GM18498 (cell line): Measurements from ENCODE around the gene ELMOD3.
"Not testable (repeated sequence)": the region's sequence is repeated elsewhere in the genome, so short reads cannot be mapped to it uniquely, and the experiment has no call there.

Source experiments
- ATAC-seq: cut with Tn5 transposase; IDR thresholded peaks from one replicate; pipeline ENCODE4 v1.9.1; 2021; ENCODE audit warnings: mild to moderate bottlenecking, moderate library complexity; ENCODE audit not compliant: unreplicated experiment

The ELMOD3 gene

DNA sequence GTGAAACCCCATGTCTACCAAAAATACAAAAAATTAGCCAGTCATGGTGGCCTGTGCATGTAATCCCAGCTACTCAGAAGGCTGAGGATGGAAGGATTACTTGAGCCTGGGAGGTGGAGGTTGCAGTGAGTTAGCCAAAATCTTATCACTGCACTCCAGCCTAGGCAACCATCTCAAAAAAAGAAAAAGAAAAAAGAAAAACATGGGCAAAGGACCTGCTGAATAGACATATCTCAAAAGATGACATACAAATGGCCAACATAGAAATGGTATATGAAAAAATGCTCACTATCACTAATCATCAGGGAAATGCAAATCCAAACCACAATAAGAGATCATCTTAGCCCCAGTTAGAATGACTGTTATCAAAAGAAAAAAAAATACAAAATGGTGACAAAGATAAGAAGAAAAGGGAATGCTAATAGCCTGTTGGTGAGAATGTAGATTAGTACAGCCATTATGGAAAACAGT, 25.4 kb upstream of the ELMOD3 start:
- no peak for ATAC-seq

DNA sequence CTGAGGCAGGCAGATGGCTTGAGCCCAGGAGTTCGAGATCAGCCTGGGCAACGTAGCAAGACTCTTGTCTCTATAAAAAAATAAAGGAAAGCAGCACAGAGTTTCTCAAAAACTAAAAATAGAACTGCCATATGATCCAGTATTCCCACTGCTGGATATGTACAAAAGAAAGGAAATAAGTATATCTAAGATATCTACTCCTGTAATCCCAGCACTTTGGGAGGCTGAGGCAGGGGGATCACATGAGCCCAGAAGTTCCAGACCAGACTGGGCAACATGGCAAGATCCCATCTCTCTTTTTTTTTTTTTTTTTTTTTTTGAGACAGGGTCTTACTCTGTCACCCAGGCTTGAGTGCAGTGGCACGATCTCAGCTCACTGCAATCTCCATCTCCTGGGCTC, 24.9 kb upstream of the ELMOD3 start:
- ATAC-seq: not testable (repeated sequence)

- ATAC-seq: no peak
Observed at GRCh38 chr2:85330839-85331636, 23.5 kb upstream of the ELMOD3 start.

GRCh38 chr2:85333877-85334276, 20.7 kb upstream of the ELMOD3 start:
- not testable (repeated sequence) for ATAC-seq

DNA sequence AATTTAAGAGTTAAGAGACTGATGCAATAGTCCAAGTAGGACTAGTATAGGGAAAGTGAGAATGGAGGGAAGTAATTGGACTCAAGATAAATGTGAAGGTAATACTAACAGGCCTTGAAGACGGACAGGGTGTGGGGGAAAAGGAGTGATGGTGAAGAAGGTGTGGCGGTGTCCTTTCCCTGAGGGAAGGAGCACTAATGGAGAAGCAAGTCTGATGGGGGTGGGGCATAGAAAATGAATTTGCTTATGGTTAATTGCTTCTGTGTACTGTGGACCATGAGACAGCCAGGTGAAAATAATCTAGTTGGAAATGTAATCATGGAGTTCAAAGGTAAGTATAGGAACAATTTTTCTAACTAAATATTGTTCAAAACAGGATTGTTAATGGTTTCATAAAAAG, 19.6 kb upstream of the ELMOD3 start:
- ATAC-seq: no peak

DNA sequence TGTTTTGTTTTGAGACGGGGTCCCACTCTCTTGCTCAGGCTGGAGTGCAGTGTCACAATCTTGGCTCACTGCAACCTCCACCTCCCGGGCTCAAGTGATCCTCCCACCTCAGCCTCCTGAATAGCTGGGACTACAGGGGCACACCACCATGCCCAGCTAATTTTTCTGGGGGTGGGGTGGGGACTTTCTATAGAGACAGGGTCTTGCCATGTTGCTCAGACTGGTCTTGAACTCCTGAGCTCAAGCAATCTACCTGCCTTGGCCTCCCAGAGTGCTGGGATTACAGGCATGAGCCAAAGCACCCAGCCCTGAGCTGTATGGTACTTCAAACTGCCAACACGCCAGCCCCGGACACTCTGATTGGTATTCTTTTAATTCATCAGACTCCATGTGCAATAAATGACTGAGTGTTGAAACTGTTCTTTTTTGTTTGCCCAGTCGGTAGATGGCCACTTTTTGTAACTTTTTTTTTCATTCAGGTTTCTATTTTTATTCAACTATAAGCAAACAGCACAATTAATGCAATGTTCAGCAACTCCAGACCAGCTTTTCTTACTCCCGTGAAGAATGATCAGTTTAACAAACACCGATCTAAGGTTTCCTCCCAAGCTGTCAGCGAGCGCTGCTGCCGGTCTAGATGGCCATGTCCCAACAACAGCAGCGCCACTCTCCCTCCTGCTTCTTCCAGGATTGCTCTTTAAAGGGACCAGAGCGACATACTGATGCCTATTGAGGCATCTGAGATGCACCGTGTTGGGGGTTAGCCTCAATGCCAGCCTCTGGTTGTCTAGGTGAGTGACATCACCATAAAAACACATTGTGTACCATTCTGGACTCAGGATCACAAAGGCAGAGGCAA, 14.3 kb upstream of the ELMOD3 start:
- no peak for ATAC-seq

DNA sequence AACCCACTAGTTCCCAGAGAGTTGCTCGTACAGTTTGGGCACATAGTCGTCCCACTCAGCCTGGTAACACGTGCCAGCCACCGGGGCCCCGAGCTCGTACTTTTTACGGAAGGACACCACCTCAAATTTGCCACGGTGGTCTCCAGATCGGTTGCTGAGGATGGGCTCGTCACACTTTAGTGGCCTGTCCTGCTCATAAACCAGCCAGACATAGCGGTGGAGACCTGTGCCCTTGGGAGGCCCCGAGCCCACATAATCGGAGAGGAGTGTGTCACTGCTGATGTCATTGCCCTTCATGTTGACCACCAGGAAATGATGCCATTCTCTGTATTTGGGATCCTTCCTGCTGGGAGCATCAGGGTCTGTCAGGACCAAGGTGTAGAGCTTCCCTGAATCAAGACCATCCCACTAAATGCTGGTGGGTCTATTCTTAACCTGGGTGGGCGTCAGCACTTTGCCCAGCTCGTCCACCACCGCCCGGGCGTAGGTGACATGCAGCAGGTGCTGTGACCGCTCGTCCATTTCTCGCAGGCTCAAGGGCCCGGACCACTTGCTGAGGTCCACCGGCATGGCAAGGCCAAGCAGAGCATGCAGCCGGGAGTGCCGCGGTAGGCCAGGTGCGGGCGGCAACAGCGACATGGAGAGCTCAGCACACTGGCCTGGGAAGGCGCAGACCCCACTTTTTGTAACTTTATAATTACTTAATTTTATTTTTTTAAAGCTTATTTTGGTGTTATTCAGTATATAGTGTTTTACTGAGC, 13.1 kb upstream of the ELMOD3 start:
- ATAC-seq: no peak

GRCh38 chr2:85342156-85342555, 12.4 kb upstream of the ELMOD3 start:
- no peak for ATAC-seq

GRCh38 chr2:85343207-85343895, 11.2 kb upstream of the ELMOD3 start:
- not testable (repeated sequence) for ATAC-seq

GRCh38 chr2:85344356-85344954, 10.1 kb upstream of the ELMOD3 start:
- no peak for ATAC-seq

DNA sequence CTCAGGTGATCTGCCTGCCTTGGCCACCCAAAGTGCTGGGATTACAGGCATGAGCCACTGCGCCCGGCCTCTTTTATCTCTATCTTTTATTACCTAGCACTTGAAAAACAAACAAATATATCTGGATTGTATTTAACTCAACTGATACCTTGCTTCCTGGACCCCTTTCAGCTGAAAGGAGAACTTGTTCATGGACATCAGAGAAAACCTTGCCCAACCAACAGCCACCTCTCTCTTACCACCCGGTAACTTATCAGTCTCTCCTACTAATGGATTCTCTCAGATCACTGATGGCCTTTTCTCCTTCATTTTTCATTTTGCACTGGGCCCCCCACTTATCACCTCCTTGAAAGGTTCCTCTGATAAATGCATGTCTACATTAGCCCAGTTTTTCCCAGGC, 7.0 kb upstream of the ELMOD3 start:
- no peak for ATAC-seq

DNA sequence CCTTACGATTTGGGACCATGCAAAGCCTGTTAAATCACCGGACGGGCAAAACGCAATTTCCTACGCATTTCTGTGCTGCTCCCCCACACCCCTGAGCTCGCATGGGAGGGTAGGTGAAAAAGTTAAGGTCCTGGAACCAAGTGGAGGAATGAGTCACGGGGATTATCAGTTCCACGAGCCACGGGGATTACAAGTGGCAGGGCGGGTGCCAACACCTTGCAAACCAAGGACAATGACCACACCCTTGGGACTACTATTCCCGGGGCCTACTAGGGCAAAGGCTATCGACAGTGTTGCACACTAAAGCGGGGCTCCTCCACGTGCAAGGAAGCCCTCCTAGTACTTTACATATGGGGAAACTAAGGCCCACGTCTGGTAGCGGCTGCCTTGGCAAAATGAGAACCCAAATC, 688 bp upstream of the ELMOD3 start:
- peak; percentile 8 for ATAC-seq

- ATAC-seq: peak; percentile 14
Observed at GRCh38 chr2:85355073-85355410, 473 bp downstream of the ELMOD3 start.

GRCh38 chr2:85355521-85355920, 952 bp downstream of the ELMOD3 start:
- ATAC-seq: no peak

DNA sequence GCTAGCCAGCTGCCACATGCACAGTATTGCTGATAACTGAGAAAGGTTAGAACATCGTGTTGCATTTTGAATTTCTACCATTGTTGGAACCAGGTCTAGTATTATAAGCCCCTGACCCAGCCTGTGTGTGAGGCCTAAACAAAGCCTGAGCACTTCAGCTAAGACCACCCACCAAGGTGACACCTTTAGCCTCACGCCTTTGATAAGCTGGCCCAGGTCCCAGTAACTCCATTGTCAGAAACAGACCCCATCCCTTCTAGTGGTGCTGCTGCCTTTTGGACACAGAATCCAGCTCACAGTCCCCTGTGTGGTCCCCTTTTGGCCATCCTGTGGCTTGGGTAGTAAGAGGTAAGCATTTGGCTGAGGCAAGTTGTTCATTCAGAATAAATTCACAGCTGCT, 1.6 kb downstream of the ELMOD3 start:
- no peak for ATAC-seq

- no peak for ATAC-seq
Observed at GRCh38 chr2:85357736-85358135, 3.2 kb downstream of the ELMOD3 start.

DNA sequence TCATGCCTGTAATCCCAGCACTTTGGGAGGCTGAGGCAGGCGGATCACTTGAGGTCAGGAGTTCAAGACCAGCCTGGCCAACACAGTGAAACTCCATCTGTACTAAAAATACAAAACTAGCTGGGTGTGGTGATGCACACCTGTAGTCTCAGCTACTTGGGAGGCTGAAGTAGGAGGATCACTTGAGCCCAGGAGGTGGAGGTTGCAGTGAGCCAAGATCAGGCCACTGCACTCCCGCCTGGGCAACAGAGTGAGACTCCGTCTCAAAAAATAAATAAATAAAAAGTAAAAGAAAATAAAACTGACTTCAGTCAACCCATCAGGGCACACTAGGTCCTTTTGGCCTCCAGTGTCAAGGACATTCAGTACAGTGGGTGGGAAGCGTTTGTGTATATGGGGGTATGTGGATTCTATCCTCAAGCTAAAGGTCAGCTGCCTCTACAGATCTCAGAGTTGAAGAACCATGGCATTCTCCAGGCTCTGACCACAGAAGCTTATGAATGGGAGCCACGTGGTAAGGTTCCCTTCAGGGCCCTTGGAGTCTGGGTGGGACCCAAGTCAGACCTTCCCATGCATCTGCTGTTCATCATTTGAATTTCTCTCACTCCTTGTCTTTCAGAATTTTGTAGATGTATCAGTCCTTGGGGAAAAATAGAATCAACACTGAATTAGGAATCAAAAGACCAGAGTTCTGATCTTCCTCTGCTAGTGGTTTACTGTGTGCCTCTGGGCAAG, 8.3 kb downstream of the ELMOD3 start:
- not testable (repeated sequence) for ATAC-seq

GRCh38 chr2:85367180-85367579, 12.6 kb downstream of the ELMOD3 start:
- ATAC-seq: no peak

DNA sequence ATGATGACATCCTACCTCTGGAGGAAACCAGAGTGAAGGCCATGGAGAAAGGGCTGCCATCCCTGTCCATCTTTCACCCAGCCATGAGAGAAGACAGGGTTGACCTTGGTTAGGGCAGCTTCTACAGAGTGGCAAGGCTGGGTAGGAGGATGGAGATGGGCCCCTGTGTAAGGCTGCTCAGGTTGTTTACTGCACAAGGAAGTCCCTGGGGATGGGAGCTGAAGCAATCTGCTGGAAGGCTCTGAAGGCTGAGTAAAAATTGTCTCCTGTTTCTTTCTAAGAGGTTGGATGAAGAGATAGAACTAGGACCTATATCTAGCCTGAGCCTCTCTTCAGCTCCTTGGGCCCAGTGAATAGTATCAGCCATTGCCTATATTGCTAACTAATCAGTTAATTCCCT, 14.4 kb downstream of the ELMOD3 start:
- ATAC-seq: no peak

GRCh38 chr2:85369500-85369899, 14.9 kb downstream of the ELMOD3 start:
- ATAC-seq: no peak
